Neural progenitor cell (in vitro differentiated cells): ENCODE measurements around the gene MOV10L1. TPM values are rescaled to one million over a fixed set of nuclear protein-coding genes. Genes with fewer than 3 reads are reported as not detected.
"Not testable (repeated sequence)": the region's sequence is repeated elsewhere in the genome, so short reads cannot be mapped to it uniquely, and the experiment has no call there.

Source experiments
- DNase-seq: peaks from one replicate; pipeline ENCODE4 v3.0.0-alpha.2; 2016; ENCODE audit warnings: low spot score
- H2AFZ ChIP-seq: fragments of 200-600 bp; sonication (generic); replicated peaks from 2 replicates; pipeline ENCODE4 v1.6.1; 2016; ENCODE audit warnings: antibody characterized with exemption
- H3F3A ChIP-seq: fragments of 200-600 bp; sonication (generic); 2 replicates; pipeline ENCODE4 v1.6.1; 2016; ENCODE audit warnings: antibody characterized with exemption, low read depth
- H3K27ac ChIP-seq: fragments of 200-600 bp; sonication (generic); 2 replicates; pipeline ENCODE4 v1.5.1; 2016; ENCODE audit warnings: mild to moderate bottlenecking
- H3K27me3 ChIP-seq: fragments of 200-600 bp; sonication (generic); 2 replicates; pipeline ENCODE4 v1.6.1; 2016; ENCODE audit warnings: mild to moderate bottlenecking, moderate library complexity
- H3K36me3 ChIP-seq: fragments of 200-600 bp; sonication (generic); 2 replicates; pipeline ENCODE4 v1.5.1; 2016
- H3K4me1 ChIP-seq: fragments of 200-600 bp; sonication (generic); 2 replicates; pipeline ENCODE4 v1.6.1; 2016; ENCODE audit warnings: mixed run types
- H3K4me2 ChIP-seq: fragments of 200-600 bp; sonication (generic); 2 replicates; pipeline ENCODE4 v1.6.1; 2016
- H3K4me3 ChIP-seq: fragments of 200-600 bp; sonication (generic); 2 replicates; pipeline ENCODE4 v1.5.1; 2016
- H3K79me2 ChIP-seq: fragments of 200-600 bp; sonication (generic); 2 replicates; pipeline ENCODE4 v1.6.1; 2016; ENCODE audit warnings: low read depth
- H3K9ac ChIP-seq: fragments of 200-600 bp; sonication (generic); 2 replicates; pipeline ENCODE4 v1.6.1; 2016
- H3K9me3 ChIP-seq: fragments of 200-600 bp; sonication (generic); 2 replicates; pipeline ENCODE4 v1.5.1; 2016; ENCODE audit warnings: low read depth
- H4K20me1 ChIP-seq: fragments of 200-600 bp; sonication (generic); 2 replicates; pipeline ENCODE4 v1.6.1; 2016; ENCODE audit warnings: low read depth
- H3K27ac Mint-ChIP-seq: 3 replicates; pipeline ENCODE4 v1.8.0; 2021; ENCODE audit warnings: mixed read lengths
- H3K27me3 Mint-ChIP-seq: 2 replicates; pipeline ENCODE4 v1.8.0; 2022; ENCODE audit warnings: low read depth, mild to moderate bottlenecking, inconsistent platforms, moderate library complexity, mixed read lengths; ENCODE audit not compliant: insufficient read depth
- H3K36me3 Mint-ChIP-seq: 3 replicates; pipeline ENCODE4 v1.8.0; 2021; ENCODE audit warnings: mixed read lengths
- H3K4me1 Mint-ChIP-seq: 3 replicates; pipeline ENCODE4 v1.8.0; 2021; ENCODE audit warnings: mixed read lengths
- H3K4me3 Mint-ChIP-seq: 3 replicates; pipeline ENCODE4 v1.8.0; 2021; ENCODE audit warnings: mild to moderate bottlenecking, moderate library complexity, mixed read lengths
- H3K9me3 Mint-ChIP-seq: 3 replicates; pipeline ENCODE4 v1.8.0; 2020; ENCODE audit warnings: mixed read lengths
- CTCF ChIP-seq: fragments of 200-600 bp; sonication (generic); IDR thresholded peaks from 2 replicates; pipeline ENCODE4 v1.5.1; 2017; ENCODE audit warnings: antibody characterized with exemption, mild to moderate bottlenecking
- EZH2 ChIP-seq: fragments of 200-600 bp; sonication (generic); IDR thresholded peaks from 2 replicates; pipeline ENCODE4 v1.6.1; 2017; ENCODE audit warnings: antibody characterized with exemption, mild to moderate bottlenecking, moderate library complexity
- EZH2phosphoT487 ChIP-seq: fragments of 200-600 bp; sonication (generic); IDR thresholded peaks from 2 replicates; pipeline ENCODE4 v1.6.1; 2017; ENCODE audit warnings: antibody characterized with exemption
- total RNA-seq: library from RNA; depleted of rRNA; stranded (reverse); fragments of >200 nt; gene quantifications from 2 replicates; pipeline ENCODE4 v1.2.3, GENCODE V29; 2015; ENCODE audit warnings: low replicate concordance

MOV10L1 gene
- total RNA-seq, 1 donor from 2014 or later: not detected

- Histone ChIP-seq H3K27ac (no peak overlapping the region), H3K79me2 (no peaks in the 10 kb centered on the region), H4K20me1 (no peaks in the 10 kb centered on the region), H3K9me3 (no peaks in the 10 kb centered on the region), H3K36me3 (no peaks in the 10 kb centered on the region), H3K4me1 (peaks cover 3% of the 10 kb centered on the region), H3K27me3 (peaks cover 10% of the 10 kb centered on the region), H2AFZ (no peak overlapping the region), H3F3A (no peaks in the 10 kb centered on the region), H3K4me2 (no peak overlapping the region), H3K9ac (no peak overlapping the region), H3K4me3 (no peak overlapping the region)
- no peak for TF ChIP-seq EZH2
- TF ChIP-seq EZH2phosphoT487: no peak
- no peak for TF ChIP-seq CTCF
- no peak overlapping the region for H3K27ac Mint-ChIP-seq
- H3K4me3 Mint-ChIP-seq: peak overlapping the region; percentile 64
- H3K27me3 Mint-ChIP-seq: peaks cover 13% of the 10 kb centered on the region
- H3K4me1 Mint-ChIP-seq: peaks cover 23% of the 10 kb centered on the region
- H3K36me3 Mint-ChIP-seq: no peaks in the 10 kb centered on the region
- H3K9me3 Mint-ChIP-seq: no peaks in the 10 kb centered on the region
- no peak for DNase-seq
Observed at GRCh38 chr22:50145721-50146438, 56.1 kb downstream of the MOV10L1 start.

GRCh38 chr22:50146439-50147238 lies 56.8 kb downstream of the MOV10L1 start:
- peaks cover 13% of the 10 kb centered on the region for H3K27me3 Mint-ChIP-seq
- peaks cover 3% of the 10 kb centered on the region for H3K4me1 ChIP-seq
- H3K27ac Mint-ChIP-seq: peak overlapping the region; percentile 29
- no peaks in the 10 kb centered on the region for H3K9me3 ChIP-seq
- no peaks in the 10 kb centered on the region for H3K36me3 ChIP-seq
- no peaks in the 10 kb centered on the region for H3F3A ChIP-seq
- no peak overlapping the region for H3K4me3 ChIP-seq
- H3K4me3 Mint-ChIP-seq: peak overlapping the region; percentile 35
- H3K27ac ChIP-seq: no peak overlapping the region
- H3K4me2 ChIP-seq: no peak overlapping the region
- no peak overlapping the region for H2AFZ ChIP-seq
- H3K79me2 ChIP-seq: no peaks in the 10 kb centered on the region
- H3K9ac ChIP-seq: no peak overlapping the region
- no peaks in the 10 kb centered on the region for H3K36me3 Mint-ChIP-seq
- TF ChIP-seq EZH2: no peak
- TF ChIP-seq EZH2phosphoT487: no peak
- TF ChIP-seq CTCF: peak; percentile 43
- peak; percentile 40 for DNase-seq
- peaks cover 25% of the 10 kb centered on the region for H3K4me1 Mint-ChIP-seq
- H3K27me3 ChIP-seq: peaks cover 10% of the 10 kb centered on the region
- no peaks in the 10 kb centered on the region for H4K20me1 ChIP-seq
- no peaks in the 10 kb centered on the region for H3K9me3 Mint-ChIP-seq

GRCh38 chr22:50147258-50148165 lies 57.7 kb downstream of the MOV10L1 start:
- not testable (repeated sequence) for H3K4me3 ChIP-seq, H3K36me3 Mint-ChIP-seq, H3K9ac ChIP-seq

More at GRCh38 chr22:50147258-50148165, 57.7 kb downstream of the MOV10L1 start:
- H3K4me3 Mint-ChIP-seq, DNase-seq, H3K27ac ChIP-seq, H3K36me3 ChIP-seq, H3K27ac Mint-ChIP-seq, H2AFZ ChIP-seq, H3K9me3 ChIP-seq, H3K9me3 Mint-ChIP-seq, H3K79me2 ChIP-seq, H3F3A ChIP-seq, H4K20me1 ChIP-seq, H3K4me2 ChIP-seq, H3K4me1 ChIP-seq: not testable (repeated sequence)
- Mint-ChIP-seq H3K27me3 (peaks cover 13% of the 10 kb centered on the region), H3K4me1 (peaks cover 21% of the 10 kb centered on the region)
- peaks cover 10% of the 10 kb centered on the region for H3K27me3 ChIP-seq
